Measurements from ENCODE around the gene PLET1.

PLET1 gene

GRCh38 chr11:112281726-112282125, 21.1 kb upstream of the PLET1 start:
- no peak for DNase-seq (ENCODE audit: low spot score)

- DNase-seq (ENCODE audit: low spot score), result peak; percentile 73
These were observed 19.8 kb upstream of the PLET1 start for GRCh38 chr11:112280268-112281126.

GRCh38 chr11:112279901-112280267, 19.2 kb upstream of the PLET1 start:
- peak; percentile 32 for DNase-seq (ENCODE audit: low spot score)

GRCh38 chr11:112278803-112279202, 18.1 kb upstream of the PLET1 start:
- no peak for DNase-seq (ENCODE audit: low spot score)

GRCh38 chr11:112277941-112278340, 17.3 kb upstream of the PLET1 start:
- no peak for DNase-seq (ENCODE audit: low spot score)

- DNase-seq (ENCODE audit: low spot score), result no peak
These were observed 16.4 kb upstream of the PLET1 start for GRCh38 chr11:112277029-112277428.

- no peak for DNase-seq (ENCODE audit: low spot score)
These were observed 13.5 kb upstream of the PLET1 start for GRCh38 chr11:112274007-112274783.

GRCh38 chr11:112273066-112273465, 12.4 kb upstream of the PLET1 start:
- no peak for DNase-seq (ENCODE audit: low spot score)

GRCh38 chr11:112271242-112271641, 10.6 kb upstream of the PLET1 start:
- no peak for DNase-seq (ENCODE audit: low spot score)

GRCh38 chr11:112270551-112271180, 10.0 kb upstream of the PLET1 start:
- DNase-seq (ENCODE audit: low spot score), result no peak

- DNase-seq (ENCODE audit: low spot score), result no peak
These were observed 8.5 kb upstream of the PLET1 start for GRCh38 chr11:112269139-112269538.

GRCh38 chr11:112268406-112268805, 7.7 kb upstream of the PLET1 start:
- no peak for DNase-seq (ENCODE audit: low spot score)

- no peak for DNase-seq (ENCODE audit: low spot score)
These were observed 6.5 kb upstream of the PLET1 start for GRCh38 chr11:112267188-112267591.

- no peak for DNase-seq (ENCODE audit: low spot score)
These were observed 5.7 kb upstream of the PLET1 start for GRCh38 chr11:112266410-112266778.

GRCh38 chr11:112265659-112266409, 5.2 kb upstream of the PLET1 start:
- no peak for DNase-seq (ENCODE audit: low spot score)

- DNase-seq (ENCODE audit: low spot score), result no peak
These were observed 5.5 kb downstream of the PLET1 start for GRCh38 chr11:112255067-112255720.

GRCh38 chr11:112253605-112254242, 6.9 kb downstream of the PLET1 start:
- DNase-seq (ENCODE audit: low spot score), result no peak

- DNase-seq (ENCODE audit: low spot score), result no peak
These were observed 10.6 kb downstream of the PLET1 start for GRCh38 chr11:112249871-112250610.

- DNase-seq (ENCODE audit: low spot score), result no peak
These were observed 12.5 kb downstream of the PLET1 start for GRCh38 chr11:112248201-112248600.

- no peak for DNase-seq (ENCODE audit: low spot score)
These were observed 13.5 kb downstream of the PLET1 start for GRCh38 chr11:112247201-112247600.
